Stimulated activated CD4-positive, alpha-beta T cell treated with anti-CD3 and anti-CD28 coated beads, Interleukin-2, amount 100 ng/mL, for 4 hours (primary cell): ENCODE results near the gene ADCYAP1.

Experiments used
- DNase-seq: peaks from one replicate; pipeline ENCODE4 v3.0.0-alpha.2; 2020; ENCODE audit warnings: low read depth

Gene ADCYAP1

DNA sequence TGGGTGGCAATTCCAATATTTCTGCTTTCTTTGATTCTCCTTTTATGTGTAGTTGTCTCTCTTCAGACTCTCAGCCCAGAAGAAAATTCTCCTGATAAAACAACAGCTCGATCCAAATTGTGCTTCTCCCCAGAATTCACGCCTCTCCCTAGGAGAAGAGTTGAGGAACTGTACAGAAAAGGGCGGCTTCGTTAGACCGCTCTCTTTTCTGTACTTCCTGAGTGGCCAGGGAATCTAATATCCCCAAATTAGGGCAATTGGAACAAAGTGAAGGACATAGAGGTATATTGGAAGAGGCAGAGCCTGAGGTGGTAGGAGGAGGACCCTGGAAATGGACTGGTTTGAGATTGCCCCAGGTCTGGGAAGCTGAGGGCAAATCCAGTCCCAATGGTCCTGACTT, 5.6 kb downstream of the ADCYAP1 start:
- DNase-seq = no peak

DNA sequence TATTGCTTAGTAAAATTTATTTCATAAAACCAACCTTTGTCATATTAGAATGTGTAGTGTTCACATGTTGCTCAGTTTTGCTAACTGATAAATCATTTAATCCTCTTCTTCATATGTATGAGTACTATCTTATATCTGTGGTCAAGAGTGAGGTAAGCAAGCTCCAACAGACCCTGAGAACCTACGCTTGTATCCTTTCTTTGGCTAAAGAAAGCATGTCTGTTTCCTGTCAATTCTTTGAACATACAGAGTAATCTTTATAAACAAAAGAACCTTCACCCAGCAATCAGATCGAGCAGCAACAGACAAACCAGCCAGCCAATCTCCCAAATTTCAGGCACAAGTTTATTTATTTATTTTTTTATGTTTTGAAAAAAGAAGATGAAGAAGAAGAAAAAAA, 6.4 kb downstream of the ADCYAP1 start:
- DNase-seq = no peak

DNA sequence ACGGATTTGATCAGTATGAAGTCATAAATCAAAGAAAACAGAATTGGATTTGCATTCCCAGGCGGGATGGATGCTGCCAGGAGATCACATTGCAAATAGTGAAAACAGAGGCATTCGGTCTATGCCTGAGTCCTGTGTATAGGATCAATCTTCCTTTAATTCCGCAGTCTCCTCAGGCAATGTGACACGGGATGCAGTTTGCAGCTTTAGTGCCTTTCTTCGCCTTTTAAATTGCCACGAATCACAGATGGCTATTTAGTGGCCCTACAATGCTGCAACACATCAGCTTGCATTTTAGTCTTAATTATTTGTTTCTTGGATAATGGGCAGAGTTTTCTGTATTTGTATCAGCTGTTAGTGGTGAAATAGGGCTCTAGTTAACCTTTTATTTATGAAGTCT, 6.8 kb downstream of the ADCYAP1 start:
- no peak for DNase-seq

DNA sequence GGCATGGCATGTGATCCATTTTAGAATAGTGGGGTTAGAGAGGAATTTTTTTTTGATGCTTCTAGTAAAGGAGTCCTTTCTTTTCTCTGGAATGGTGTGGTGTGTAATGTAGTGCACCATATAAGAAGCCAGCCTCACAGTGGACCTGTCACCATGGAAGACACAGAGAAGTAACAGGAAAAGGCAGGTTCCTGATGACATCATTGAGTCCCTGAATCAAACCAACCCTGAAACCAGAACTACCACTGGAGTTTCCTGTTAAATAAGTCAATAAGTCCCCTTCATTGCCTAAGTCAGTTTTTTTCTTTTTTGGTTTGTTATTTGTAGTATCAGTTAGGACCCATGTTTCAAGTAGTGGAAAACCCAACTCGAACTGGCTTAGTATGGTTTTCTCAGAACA, 11.9 kb downstream of the ADCYAP1 start:
- no peak for DNase-seq

DNA sequence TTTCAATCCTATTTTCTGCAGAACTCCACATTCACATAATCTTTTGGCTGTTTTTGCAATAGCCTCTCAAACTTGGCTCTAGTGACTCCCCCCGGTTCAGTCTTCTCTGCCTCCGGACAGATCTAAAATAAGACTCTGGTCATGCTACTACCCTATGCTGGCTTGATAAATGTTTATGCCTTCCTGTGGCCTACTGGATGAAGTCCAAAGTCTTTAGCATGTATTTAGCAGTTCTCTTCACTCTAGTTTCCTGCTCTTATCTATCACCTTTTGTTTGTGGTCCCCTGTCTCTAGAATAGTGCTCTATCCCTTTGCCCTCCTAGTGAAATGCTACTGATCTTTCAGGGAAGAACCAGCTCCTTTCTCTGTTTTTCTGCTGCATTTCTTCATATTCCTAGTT, 14.4 kb downstream of the ADCYAP1 start:
- no peak for DNase-seq

DNA sequence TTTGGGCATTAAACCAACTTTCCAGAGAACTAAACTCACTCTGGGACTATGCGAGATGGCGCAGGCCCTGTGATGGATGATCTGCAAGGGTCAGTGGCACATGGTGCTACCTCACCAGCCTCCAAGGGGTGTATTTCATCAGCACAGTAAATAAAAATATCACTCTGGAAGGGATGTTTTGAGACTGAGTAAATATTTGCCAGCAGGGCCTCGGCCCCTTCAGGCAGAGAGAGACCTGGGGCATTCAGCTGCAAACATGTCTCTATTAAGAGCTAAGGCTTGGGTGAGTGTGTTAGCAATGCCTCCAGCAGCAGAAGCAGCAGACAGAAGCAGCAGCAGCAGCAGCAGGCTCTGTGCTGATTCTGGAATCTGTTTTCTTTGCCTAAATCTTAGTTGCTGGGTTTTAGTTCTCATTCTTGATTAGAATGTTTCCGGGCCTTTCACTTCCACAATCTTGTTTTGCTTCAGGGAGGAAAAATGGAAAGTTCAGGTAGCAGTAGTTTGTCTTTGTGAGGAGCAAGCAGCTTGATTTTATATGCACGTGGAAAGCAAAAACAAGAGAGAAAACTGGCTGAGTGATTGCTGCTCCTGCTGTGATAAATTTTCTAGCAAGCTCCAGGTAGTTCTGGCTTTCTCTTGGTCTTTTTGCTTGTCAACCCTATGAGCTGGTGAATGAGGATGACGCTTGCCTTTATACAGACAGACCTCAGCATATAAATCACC, 18.6 kb downstream of the ADCYAP1 start:
- no peak for DNase-seq

DNA sequence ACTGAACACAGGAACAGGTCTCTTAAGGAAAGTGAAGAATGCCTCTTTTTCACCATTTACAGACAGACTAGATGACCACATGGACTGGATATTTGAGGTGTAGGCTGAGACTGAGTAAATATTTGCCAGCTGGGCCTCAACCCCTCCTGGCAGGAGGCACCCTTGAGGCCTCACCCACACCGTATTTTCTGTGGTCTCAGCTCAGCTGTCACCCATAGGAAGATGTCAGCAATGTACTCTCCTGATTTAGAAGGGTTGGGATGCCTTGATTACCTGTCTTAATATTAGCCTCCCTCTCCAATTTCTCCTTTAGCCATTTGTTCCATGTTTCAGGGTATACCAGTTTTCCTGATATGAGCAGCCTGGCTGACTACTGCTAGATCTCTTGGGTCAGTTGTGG, 20.3 kb downstream of the ADCYAP1 start:
- DNase-seq = no peak

DNA sequence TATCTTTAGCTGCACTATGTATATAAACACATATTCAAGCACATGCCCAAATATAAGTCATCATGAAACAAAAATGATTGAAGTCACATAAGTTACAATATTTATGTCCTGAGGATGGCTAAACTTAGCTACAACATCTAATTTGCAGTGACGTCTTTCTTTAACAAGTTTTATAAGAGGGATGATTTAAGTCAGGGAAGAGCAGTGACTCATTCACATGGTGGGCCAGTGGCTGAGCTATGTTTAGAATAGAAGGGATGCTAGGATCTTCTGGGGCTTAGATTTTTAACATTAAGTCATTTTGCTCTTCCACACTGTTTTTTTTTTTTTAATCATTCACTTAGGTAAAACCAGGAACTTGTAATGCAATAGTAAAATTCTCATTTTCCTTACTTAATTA, 22.3 kb downstream of the ADCYAP1 start:
- no peak for DNase-seq

DNA sequence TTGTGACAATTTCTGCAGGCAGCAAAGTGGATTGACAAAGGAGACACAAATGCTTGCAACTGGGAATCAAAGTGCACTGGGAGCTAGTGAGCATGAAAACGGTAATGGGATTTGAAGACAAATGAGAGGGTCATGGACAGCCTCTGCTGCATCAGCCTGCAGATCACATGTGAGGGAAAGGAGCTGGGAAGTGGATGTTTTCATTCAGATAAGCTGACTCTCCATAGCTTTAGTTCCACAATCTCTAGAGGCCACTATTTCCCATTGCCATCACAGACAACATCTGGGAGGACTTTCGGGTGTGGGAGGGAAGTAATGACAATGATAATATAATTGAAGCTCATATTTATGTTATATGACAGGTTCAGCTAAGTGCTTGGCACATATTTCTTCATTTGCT, 28.4 kb downstream of the ADCYAP1 start:
- DNase-seq = no peak

DNA sequence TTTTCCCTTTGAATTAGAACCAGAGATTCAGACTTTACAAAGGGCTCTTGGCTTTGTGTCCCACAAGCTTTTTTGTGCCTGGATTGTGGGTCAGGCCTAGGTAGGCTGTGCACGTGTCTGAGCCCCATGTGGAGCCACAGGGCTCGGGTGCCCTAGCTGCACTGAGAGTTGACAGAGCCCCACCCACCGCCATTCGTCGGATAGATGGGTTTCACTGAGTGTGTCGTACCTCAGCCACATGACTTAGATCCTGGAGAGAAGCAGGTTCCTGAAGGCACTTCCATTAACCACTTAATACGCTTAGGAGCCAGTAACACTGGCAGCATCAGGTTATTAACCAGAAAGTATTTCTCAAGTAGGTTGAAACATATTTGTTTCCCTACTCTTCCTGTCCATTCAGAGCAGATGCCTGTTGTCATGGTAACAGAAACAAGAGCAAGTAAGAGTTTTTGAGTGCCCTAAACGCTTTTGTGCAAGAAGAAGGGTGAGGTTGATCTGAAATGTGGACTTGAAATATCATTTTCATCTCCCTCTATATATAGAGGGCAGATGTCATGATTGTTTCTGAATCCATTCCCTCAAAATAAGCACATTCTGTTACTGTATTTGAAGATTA, 30.0 kb downstream of the ADCYAP1 start:
- no peak for DNase-seq

DNA sequence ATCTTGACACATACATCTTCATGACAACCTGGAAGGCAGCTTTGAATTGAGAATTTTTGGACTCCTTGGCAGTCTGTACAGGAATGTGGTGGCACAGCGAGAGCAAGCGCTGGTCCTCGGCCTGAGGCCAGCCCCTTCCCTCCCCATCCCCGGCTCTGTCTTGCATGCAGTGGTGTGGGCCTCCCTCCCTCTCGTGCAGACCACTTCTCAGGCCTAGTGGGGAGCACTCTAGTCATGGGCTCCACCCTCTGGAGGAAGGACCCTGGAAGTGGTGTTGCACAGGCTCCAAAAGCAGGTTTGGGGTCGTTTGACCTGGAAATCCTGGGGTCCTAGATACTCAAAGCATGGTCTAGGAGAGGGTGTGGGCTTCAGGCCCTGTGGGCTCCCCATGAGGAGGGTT, 32.3 kb downstream of the ADCYAP1 start:
- no peak for DNase-seq

DNA sequence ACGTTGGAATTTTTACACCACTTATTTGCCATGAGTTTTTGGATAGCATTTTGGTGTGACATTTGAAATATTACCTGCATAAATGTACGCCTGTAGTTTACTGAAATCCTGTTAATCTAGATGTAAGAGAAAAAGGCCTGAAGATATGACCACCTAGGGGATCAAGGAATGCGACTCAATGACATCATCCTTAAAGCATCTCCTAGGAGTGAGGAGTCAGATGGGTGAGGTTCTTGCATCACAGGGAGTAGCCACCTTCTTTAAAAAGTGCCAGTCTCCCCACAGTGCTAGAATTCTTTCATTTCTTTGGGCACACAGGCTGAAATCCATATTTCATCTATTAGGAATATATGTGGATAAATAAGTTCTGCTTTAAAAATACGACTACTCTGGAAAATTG, 34.5 kb downstream of the ADCYAP1 start:
- no peak for DNase-seq

DNA sequence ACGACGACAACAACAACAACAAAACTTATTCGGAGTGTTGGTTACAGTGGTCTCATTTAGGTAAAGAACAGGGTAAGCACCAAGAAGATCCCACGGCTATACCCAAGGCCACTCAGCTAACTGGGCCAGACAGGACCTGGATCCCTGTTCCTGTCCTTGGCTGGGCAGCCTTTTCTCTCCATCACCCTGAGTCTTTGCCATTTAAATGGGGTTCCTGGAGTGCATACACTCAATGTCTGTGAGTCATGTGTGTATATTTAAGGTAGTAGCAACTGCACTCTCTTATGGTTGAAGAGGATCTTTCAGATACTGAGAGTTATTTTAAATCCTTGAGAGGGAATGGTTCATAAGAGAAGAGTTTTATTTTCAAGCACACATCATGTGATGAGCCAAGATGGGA, 35.3 kb downstream of the ADCYAP1 start:
- DNase-seq = no peak

DNA sequence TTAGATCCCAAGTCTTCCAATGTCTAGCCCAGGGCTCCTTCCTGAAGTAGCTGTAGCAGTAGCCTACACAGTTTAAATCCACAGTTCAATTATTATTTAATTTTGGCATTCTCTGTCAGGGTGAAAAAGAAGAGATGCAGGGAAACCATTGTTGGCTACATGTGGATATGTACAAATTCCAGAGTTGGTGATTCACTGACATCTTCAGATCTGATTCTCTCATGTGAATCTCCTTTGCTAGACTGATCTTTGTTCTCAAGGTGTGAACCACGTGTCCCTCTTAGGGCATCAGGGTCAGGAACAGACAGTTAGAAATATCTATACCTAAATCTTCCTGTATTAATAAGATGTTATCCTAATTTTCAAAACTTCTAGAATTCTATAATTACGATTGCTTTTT, 36.7 kb downstream of the ADCYAP1 start:
- DNase-seq = no peak

DNA sequence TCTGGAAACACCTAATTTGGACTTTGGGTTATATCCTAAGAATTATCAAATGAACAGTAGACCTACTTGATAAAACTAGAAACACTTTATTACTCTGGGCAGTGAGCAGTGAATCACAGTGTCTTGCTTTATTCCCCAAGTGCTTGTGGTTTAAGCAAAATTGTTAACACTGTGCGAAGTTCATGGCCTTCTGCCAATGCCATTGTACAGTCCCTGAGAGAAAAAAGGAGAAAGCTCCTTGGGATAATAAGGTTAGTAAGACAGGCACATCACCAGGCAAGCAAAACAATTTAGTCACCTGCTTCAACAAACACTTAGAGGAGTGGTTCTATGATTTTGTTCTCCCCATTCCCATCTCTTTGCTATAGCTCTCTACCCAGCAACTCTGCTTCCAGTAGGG, 39.8 kb downstream of the ADCYAP1 start:
- DNase-seq = no peak

DNA sequence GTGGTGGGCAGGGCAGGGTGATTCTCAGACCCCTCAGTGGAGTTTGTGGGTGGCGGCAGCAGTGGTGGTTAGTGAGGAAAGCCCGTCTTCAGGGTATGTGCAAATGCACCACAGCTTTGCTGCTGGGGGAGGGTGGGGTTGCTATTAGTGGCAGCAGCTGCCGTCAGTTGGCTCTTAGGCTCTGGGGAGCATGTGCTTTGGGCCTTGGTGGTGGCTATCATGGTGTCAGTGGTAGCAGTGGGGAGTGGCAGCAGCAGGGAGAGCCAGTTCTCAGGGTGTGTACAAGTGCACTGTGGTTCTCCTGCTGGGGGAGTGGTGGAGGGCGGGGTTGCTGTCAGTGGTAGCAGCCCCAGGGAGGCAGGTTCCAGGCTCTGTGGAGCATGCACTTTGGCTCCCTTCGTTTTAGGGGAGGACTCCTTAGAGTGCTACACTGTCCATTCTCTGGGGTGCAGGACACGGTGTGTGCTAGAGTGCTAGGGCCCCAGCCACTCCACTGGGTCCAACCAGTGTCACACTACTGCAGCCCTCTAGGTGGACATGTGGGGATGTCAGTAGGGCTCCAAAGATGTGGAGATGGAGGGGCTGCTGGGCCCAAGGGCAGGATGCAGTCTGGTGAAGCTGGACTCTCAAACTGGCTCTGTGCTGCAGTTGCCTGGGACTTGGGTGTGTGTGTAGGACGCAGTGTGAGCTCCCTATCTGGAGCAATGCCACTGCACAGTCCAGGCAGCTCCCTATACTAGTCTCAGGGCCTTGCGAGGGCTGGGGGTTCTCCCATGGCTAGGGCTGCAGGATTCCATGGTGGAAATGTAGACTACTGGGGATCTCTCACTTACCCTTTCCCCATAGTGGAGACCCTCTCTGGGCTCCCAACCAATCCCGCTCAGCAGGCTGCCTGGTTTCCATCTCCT, 45.3 kb downstream of the ADCYAP1 start:
- DNase-seq = no peak

DNA sequence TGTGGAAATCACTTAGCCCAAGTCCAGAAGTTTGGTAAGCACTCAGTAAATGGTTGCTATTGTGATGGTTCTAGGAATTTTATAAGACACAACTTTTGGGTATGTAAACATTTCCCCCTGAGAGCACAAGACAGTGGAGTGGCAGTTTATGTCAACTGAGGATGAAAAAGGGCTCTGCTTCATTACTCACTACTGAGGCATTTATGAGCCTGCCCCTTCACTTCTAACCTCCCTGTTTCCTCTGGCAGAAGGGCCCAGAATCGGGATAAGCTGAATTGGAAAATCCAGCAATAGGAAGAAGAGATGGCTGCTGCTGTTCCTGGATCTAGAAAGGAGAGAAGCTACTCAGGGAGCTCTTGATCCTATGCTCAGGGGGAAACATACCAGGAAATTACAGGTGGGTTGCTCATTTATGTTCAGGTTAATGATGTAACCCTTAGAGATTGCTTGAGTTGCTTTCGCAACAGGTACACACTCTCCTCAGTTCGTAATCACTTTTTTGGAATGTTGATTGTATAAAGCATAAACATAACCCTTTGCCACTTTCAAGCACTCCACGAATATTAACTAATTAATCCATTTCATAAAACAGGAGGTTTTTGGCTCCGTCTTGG, 46.3 kb downstream of the ADCYAP1 start:
- DNase-seq = no peak

DNA sequence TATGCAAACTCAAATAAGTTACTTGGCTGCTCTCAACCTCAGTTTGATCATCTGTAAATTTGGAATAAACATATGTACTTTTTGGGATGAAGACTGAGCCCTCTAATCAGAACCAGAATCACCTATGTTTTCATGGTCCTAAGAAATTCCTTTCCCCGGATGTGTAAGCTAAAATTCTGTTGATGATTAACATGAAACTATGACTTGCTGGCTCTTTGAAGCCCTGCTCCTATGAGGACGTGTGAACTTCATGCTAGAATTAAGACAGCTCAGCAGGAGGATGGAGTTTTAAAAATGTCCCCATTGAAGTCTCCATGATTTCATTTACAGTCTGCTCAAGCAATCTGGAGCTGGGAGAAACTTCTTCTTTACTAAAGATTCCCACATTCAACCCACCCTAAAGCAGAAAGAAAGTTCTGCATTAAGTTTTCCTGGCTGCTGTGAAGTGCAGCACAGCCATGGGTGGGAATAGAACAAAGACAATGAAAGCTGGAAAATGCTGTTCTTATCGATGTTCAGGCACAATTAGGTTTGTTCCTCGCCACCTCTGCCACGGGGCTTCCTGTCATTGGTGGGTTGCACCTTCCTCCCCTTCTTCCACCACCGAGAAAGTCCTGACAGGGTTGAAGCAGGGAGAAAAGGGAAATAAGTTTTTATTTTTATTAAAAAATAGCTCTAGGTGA, 50.9 kb downstream of the ADCYAP1 start:
- DNase-seq = no peak

DNA sequence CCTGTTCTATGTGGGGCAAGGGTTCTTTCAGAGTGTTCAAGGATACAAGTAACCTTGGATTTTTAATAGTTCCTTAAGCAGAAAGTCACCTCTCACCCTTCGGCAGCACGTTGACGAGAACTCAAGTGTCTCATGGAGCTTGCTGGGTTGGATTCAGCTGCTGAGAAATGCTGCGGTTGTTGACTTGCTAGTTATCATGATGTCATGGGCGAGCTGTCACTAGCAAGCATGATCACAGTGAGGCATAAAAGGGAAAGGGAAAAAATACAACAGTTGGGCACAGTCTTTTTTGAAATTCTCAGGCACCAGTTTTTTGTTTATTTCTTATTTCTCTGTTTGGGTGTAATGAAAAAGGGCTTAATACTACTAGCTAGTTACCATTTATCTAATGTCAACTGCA, 53.2 kb downstream of the ADCYAP1 start:
- DNase-seq = no peak

DNA sequence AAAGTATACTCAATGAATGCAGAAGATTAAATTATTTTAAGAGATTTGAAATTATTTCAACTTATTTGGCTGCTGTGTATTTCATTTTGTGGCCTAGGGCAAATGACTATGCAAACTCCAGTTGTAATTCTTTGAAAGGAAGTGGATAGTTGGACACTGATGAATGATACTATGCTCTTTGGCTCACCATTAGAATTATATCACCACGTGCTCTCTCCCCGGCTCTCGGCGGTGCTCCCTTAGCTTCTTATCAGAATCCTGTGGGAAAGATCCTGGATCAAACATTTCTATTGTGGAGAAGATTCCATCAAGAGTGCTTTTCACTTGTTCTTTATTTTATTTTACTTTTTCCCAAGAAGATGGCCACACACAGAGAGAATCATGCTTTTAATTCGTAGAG, 55.2 kb downstream of the ADCYAP1 start:
- no peak for DNase-seq
